ENCODE results near the gene USP48.
"Not testable (repeated sequence)": the region's sequence is repeated elsewhere in the genome, so short reads cannot be mapped to it uniquely, and the experiment has no call there.

The USP48 gene

DNA sequence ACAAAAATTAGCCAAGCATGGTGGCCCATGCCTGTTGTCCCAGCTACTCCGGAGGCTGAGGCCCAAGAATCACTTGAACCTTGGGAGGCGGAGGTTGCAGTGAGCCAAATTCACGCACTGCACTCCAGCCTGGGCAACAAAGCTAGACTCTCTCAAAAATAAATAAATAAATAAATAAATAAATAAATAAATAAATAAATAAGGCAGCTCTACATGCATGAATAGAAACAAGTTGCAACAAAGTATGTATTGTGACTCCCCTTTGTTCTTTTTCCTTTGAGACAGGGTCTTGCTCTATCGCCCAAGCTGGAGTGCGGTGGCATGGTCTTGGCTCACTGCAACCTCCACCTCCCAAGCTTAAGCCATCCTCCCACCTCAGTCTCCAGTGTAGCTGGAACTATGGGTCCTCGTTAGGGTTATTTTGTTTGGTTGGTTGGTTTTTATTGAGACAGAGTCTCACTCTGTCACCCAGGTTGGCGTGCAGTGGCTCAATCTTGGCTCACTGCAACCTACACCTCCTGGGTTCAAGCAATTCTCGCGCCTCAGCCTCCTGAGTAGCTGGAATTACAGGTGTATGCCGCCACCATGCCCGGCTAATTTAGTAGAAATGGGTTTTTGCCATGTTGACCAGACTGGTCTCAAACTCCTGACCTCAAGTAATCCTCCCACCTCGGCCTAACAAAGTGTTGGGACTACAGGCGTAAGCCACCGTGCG, 8.0 kb downstream of the USP48 start:
- DNase-seq: no peak

GRCh38 chr1:21773585-21773984, 9.4 kb downstream of the USP48 start:
- no peak for DNase-seq

GRCh38 chr1:21771672-21772071, 11.3 kb downstream of the USP48 start:
- DNase-seq: not testable (repeated sequence)

GRCh38 chr1:21770602-21771001, 12.3 kb downstream of the USP48 start:
- DNase-seq: not testable (repeated sequence)

- DNase-seq: no peak
Observed at GRCh38 chr1:21770201-21770600, 12.7 kb downstream of the USP48 start.

- DNase-seq: not testable (repeated sequence)
Observed at GRCh38 chr1:21767106-21767505, 15.8 kb downstream of the USP48 start.

DNA sequence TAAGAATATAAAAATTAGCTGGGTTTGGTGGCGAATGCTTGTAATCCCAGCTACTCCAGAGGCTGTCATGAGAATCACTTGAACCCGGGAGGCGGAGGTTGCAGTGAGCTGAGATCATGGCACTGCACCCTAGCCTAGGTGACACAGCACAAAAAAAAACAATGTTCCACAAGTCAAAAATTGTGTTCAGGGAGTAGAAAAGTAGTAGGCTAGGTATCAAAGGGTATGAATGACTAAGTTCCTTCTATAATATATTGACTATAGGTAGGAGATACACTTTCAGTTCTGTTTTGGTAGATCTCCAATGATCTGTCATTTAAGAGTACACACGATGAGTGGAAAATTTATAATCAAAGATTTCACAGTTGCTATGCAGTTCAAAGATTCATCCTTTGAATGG, 16.7 kb downstream of the USP48 start:
- no peak for DNase-seq

DNA sequence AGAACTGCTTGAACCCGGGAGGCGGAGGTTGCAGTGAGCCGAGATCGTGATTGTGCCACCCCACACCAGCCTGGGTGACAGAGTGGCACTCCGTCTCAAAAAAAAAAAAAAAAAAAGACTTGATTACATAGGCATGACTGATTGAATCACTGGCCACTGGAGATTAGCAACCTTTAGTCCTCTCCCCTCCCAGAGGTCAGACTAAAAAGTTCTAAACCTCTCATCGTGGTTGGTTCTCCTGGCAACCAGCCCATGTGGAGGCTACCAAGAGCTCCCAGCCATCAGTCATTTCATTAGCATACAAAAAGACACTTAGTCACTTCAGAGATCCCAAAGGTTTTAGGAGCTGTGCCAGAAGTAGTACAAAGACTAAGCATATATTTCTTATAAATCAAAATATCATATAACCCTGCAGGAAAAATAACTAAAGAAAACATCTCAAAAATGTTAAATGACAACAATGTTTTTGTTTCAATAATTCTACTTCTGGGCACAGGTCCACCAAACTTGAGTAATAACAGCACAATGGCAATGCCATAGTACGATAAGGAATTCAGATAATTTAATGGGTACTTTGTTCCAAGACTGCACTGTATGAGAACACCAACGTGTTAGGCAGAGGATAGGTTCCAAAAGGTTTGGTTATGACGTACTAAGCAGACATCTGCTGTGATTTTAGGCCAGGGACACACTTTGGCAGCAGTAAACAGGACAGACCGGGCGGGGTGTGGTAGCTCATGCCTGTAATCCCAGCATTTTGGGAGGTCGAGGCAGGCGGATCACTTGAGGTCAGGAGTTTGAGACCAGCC, 18.1 kb downstream of the USP48 start:
- peak in 1 of 3 experiments; percentile 18 for DNase-seq

- DNase-seq: no peak
Observed at GRCh38 chr1:21763694-21764419, 19.1 kb downstream of the USP48 start.

GRCh38 chr1:21763236-21763635, 19.7 kb downstream of the USP48 start:
- no peak for DNase-seq

- DNase-seq: no peak
Observed at GRCh38 chr1:21762022-21762404, 20.9 kb downstream of the USP48 start.

DNA sequence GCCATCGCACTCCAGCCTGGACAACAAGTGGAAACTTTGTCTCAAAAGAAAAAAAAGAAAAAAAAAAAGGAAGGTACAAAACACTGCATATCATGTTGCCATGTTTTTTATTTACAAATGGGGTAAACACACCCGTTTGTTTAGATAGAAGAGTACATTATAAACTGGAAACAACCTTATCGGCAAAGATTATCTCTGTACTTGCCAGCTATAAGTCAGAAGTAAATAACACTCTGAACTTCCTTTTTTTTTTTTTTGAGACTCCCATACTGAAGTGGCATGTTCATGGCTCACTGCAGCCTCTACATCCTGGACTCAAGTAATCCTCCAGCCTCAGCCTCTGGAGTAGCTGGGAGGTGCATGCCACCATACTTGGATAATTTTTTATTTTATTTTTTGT, 21.9 kb downstream of the USP48 start:
- DNase-seq: no peak

- no peak for DNase-seq
Observed at GRCh38 chr1:21759818-21760217, 23.1 kb downstream of the USP48 start.

DNA sequence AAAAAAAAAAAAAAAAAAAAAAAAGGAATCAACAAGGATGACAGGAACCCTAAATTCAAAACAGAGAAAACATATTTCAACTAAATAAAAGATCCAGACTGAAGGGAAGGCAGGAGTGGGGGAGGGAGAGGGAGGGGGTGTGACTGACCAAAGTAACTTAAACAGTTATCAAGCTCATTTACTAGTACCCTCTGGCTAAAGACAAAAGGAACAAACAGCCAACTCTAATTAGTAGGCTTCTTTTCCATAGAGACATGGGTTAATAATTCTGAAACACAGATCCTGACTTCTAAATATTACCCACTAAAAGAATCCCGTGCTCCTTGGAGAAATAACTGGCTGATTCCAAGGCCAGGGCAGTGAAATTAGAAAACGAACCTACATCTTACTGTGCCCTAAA, 23.8 kb downstream of the USP48 start:
- no peak for DNase-seq

DNA sequence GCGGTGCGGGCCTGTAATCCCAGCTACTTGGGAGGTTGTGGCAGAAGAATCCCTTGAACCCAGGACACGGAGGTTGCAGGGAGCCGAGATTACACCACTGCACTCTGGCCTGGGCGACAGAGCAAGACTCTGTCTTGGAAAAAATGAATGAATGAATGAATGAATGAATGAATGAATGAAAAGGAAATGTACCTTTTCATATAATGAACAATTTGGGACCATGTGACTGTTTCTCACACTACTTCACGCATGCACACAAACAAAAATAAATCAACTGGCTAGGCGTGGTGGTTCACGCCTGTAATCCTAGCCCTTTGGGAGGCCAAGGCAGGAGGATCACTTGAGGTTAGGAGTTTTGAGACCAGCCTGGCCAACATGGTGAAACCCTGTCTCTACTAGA, 24.3 kb downstream of the USP48 start:
- DNase-seq: no peak

GRCh38 chr1:21756393-21757089, 26.4 kb downstream of the USP48 start:
- DNase-seq: peak in 1 of 3 experiments; percentile 5

DNA sequence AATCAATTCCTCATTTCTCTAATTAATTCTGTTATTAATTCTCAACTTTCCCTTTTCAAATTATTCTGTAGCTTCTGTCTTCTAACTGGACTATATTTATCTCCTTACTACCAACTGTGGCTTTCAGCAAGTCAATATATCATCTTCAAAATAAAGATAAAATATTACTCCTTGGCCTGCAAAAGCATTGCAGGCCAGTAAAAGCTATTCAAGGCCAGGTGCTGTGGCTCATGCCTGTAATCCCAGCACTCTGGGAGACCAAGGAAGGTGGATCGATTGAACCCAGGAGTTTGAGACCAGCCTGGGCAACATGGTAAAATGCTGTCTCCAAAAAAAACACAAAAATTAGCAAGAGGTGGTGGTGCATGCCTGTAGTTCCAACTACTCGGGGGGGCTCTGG, 27.9 kb downstream of the USP48 start:
- DNase-seq: no peak

GRCh38 chr1:21754583-21754982, 28.4 kb downstream of the USP48 start:
- no peak for DNase-seq

- DNase-seq: no peak
Observed at GRCh38 chr1:21752186-21752585, 30.8 kb downstream of the USP48 start.

DNA sequence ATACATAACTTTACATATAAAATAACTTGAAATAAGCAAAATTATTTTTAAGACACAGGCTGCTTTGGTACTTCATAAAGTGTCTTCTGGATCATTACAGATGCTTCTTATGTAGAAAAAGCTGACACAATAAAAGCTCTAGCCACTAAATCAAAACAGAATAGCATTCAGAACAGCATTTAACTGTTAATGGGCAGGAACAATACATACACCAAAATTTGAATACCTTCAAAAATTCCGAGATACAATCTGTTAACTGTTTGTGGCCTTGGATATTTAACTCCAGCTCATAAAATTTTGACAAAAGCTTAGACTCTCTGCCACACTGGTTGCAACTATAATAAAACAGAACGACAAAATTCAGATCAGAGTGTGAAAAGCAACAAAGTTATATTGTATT, 31.7 kb downstream of the USP48 start:
- no peak for DNase-seq

DNA sequence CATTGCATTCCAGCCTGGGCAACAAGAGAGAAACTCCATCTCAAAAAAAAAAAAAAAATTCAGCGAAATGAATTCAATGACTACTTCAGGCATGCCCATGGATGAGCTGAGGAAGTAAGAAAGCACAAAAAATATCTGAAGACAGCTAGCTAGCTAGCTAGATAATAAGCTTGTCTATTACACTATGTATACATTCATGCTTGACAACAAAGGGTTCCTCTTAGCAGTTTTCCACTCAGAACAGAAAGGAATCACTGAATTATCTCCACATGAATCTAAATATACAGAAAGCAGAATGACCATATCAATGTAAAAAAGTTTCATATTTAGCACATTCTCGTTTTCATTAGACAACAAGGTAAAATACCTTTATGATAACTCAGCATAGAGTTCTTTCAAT, 32.1 kb downstream of the USP48 start:
- no peak for DNase-seq

DNA sequence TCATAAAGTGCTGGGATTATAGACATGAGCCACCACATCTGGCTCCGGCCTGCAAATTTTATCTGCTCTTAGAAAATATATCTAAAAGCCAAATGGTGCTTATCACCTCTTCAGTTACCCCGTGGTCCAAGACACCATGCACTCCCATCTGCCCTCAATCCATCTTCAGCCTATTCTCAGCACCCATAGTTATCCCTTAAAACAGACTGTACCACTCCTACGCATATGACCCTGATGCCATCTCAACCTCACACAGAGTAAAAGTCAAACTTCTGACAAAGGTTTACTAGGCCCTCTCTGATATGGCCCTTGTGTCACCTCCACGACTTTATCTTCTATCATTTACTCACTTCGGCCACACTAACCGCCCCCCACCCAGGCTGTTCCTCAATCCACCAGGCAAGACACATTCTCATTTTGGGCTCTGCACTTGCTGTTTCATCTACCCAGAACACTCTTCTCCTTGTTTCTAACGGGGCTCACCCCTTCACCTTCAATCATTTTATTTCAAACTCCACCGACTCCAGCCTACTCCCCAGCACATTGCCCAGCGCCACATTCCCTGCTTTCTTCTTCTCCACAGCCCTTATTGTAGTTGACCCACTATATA, 33.0 kb downstream of the USP48 start:
- no peak for DNase-seq

DNA sequence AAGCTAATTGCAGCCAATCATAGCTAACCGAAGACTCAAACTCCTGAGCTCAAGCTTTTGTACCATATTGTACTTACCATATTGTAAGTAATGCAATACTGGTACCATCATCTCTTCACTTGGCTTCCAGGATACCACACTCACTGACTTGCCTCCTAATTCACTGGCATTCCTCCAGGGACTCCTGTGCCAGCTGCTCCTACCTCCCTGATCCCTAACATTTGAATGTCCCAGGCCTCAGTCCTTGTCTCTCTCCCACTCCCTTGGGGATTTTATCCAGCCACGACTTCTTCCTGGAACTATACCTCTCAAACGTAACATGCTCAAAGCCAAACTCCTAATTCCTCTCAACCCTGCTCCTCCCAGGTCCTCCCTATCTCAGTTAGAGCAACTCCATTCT, 33.8 kb downstream of the USP48 start:
- no peak for DNase-seq

Measured in NCI-H1417 (cell line).